Body of pancreas (tissue), 4 donors: Measurements from ENCODE around the gene TSPEAR.

ENCODE experiments used
- CTCF ChIP-seq, 7 experiments: fragments of 450-650 bp in 4 of 7; fragments of 200-600 bp in 3 of 7; sonication (generic) in 3 of 7; IDR thresholded peaks; one replicate each; pipeline ENCODE4 v1.5.1; 2016 to 2019; ENCODE audit warnings: antibody characterized with exemption in 7 of 7
- POLR2A ChIP-seq, 3 donors: fragments of 450-650 bp; IDR thresholded peaks; one replicate each; pipeline ENCODE4 v1.6.1; 2016; ENCODE audit warnings: antibody characterized with exemption in 3 of 3, mild to moderate bottlenecking in 2 of 3

GRCh38 chr21:44523567-44524413, 187.6 kb downstream of the TSPEAR start:
- TF ChIP-seq CTCF (IDR thresholded peaks at IDR 0.05) (no peak), POLR2A (IDR thresholded peaks at IDR 0.05) (no peak)
